Choroid plexus epithelial cell (primary cell): ENCODE data around the gene TAF3.
A peak's percentile ranks its signal among the peaks of the same experiment; 100 is the strongest.

Experiments
- DNase-seq: peaks from one replicate; pipeline ENCODE4 v3.0.0-alpha.2; 2010; ENCODE audit warnings: low read depth
- H3K4me3 ChIP-seq: 2 replicates; pipeline ENCODE4 v1.5.1; 2011; ENCODE audit warnings: low read depth, mild to moderate bottlenecking, control low read depth, low read length, moderate library complexity
- TF ChIP-seq, protein P1 (sequence below): conservative IDR thresholded peaks from 2 replicates; pipeline ENCODE4 v1.5.1; 2011; ENCODE audit warnings: low read depth, mild to moderate bottlenecking, control low read depth, inconsistent platforms, low read length, moderate library complexity

The TAF3 gene

DNA sequence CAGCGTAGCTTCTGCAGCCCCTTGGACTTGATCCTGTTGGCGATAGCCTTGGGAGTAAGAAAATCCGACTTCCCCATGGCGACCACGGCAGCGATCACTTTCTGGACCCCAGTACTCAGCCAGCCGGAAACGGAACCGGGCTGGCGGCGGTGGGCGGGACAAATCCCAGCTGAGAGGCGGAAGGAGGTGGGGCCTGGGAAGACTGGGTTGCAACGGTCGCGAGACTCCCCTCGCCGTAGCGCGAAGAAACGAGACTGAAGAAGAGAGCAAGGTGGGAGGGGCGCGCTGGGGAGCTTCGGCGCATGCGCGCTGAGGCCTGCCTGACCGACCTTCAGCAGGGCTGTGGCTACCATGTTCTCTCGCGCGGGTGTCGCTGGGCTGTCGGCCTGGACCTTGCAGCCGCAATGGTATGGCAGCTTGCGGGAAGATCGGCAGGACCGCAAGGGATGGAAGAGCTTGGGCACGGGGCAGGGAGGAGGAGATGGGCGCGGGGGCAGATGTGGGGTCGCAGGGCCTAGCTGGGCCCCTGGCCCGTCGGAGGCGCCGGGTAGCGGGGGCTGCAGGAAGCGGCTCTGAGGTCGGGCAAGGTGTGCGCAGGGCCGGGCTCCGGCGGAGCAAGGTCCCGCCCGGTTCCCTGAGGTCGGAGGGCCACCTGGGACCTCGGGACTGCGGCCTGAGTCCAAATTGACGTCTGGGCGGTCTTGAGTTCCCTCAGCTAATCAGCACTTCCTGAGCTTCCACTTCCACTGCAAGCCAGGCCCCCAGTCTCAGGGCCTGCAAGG, 30.3 kb upstream of the TAF3 start, which contains the start of the genes ATP5F1C and KIN:
ATP5F1C (plus strand) TSS at position 321 of the 782 bp plus-strand sequence; CDS start at position 352, 31 bp downstream.
KIN (minus strand) TSS at position 137 of the 782 bp plus-strand sequence; CDS start at position 77, 60 bp downstream.
- TF ChIP-seq, protein P1, sequence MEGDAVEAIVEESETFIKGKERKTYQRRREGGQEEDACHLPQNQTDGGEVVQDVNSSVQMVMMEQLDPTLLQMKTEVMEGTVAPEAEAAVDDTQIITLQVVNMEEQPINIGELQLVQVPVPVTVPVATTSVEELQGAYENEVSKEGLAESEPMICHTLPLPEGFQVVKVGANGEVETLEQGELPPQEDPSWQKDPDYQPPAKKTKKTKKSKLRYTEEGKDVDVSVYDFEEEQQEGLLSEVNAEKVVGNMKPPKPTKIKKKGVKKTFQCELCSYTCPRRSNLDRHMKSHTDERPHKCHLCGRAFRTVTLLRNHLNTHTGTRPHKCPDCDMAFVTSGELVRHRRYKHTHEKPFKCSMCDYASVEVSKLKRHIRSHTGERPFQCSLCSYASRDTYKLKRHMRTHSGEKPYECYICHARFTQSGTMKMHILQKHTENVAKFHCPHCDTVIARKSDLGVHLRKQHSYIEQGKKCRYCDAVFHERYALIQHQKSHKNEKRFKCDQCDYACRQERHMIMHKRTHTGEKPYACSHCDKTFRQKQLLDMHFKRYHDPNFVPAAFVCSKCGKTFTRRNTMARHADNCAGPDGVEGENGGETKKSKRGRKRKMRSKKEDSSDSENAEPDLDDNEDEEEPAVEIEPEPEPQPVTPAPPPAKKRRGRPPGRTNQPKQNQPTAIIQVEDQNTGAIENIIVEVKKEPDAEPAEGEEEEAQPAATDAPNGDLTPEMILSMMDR: no peak
- H3K4me3 ChIP-seq: peak within 1 kb of the TSS; percentile 98
- peak; percentile 98 for DNase-seq

DNA sequence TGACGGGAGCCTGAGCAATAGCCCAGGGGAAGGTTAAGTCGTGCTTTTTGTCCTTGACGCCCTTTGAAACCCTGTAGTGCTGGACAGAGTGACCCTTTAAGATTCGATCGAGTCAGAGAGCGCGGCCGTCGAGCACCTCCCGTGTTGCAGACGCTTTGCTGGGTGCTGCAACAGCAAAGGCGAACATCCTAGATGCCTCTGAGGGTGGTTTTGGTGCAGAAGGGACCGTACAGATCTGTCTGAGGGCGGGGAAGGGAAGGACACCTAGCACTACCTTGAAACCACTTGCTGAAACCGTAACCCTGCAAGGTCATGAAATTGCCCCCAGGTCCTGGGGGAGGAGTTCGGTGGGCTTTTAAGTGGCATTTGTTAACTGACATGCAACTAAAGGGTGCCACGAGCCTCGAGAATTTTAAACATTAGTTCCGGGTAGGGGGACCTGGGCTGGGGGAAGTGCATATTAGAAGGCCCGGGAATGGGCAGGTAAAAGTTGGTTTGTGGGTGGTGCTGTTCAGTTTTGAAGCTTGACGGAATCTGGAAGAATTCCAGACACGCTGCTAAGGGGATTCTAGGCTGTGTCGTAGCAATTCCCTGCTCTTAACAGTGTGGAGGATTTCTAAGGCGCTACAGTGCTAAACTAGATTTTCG, 29.5 kb upstream of the TAF3 start:
- DNase-seq: peak; percentile 56
- peak overlapping the region; percentile 98 for H3K4me3 ChIP-seq
- TF ChIP-seq, protein P1: no peak

DNA sequence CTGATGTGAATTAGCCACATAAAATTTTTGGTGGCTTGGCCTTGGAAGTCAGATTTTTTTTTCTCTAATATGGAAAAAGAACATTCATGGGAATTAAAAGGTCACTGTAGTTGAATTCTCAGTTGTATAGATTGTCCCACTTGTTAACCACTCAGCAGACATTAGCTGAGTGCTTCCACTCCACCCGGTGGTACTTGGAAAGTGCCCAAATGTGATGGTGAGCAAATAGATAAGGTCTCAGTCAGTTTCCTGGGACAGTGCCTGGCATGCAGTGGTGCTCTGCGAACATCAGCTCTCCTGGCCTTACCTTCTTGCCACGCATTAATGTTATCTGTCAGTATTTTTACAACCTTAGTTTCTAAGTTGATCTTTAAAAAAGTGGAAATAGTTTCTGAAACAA, 28.9 kb upstream of the TAF3 start:
- H3K4me3 ChIP-seq: peak overlapping the region; percentile 98
- TF ChIP-seq, protein P1: no peak
- DNase-seq: peak; percentile 32

DNA sequence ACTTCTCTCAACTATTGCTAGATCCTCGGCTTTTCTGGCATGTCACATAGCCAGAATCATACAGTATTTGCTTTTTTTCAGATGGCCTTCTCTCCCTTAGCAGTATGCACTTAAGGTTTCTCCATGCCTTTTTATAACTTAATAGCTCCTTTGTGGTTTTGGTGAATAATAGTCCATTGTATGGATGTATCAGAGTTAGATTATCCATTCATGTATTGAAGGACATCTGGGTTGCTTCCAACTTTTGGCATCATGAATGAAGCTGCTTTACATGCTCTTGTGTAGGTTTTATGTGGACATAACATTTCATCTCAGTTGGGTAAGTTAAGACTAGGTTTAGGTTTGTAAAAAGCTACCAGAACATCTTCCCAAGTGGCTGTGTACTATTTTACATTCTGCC, 25.8 kb upstream of the TAF3 start:
- TF ChIP-seq, protein P1: no peak
- no peak overlapping the region for H3K4me3 ChIP-seq
- DNase-seq: no peak

DNA sequence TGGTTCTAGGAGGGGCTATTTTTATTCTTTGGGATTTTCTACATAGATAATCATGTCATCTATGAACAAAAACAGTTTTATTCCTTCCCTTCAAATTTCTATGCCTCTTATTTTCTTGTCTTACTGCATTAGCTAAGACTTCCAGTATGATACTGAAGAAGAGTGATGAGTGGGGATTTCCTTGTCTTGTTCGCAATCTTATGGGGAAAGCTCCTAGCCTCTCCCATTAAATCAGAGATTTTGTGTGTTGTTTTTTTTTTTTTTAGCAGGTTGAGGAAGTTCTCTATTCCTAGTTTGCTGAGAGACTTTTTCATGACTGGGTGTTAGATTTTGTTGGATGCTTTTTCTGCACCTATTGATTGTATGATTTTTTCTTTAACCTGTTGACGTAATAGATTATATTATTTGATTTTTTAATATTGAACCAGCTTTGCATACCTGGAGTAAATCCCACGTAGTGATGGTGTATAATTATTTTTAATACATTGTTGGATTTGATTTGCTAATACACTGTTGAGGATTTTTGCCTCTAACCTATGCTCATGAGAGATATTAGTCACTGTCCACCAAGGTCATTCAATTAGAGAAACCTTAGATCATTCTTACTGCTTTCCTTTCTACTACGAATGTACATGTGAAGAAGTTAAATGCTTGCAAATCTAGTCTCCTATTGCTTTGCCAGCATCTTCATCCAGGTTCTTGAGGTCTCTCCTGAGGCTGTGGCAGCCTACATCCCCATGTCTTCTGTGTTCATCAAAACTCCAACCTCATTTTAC, 23.9 kb upstream of the TAF3 start:
- TF ChIP-seq, protein P1: no peak
- H3K4me3 ChIP-seq: no peak overlapping the region
- peak; percentile 23 for DNase-seq

DNA sequence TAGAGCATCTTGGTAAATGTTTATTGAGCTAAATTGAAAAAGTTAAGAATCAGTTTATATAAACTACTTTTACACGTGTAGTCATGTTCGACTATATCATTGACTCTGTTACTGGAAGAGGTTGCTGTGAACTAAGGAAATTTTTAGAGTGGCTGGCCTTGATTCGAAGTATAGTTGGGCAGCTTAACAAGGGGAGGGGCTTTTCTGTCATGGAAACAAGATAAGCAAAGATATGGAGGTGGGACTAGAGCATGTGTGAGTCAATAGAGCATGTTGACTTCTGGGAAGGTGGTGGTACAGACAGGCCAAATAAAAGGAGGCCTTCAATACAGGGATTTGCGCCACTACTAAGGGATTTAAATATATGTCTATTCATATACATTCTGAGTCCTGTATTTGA, 22.7 kb upstream of the TAF3 start:
- TF ChIP-seq, protein P1: no peak

More for the DNA sequence above, 22.7 kb upstream of the TAF3 start:
- no peak overlapping the region for H3K4me3 ChIP-seq
- peak; percentile 70 for DNase-seq
